IMR-90 (cell line): Measurements from ENCODE around the gene CD68. TPM values are rescaled to one million over a fixed set of nuclear protein-coding genes. Genes with fewer than 3 reads are reported as not detected.

Experiments
- ATAC-seq: fragments of 200-7000 bp; cut with Tn5 transposase; 2 replicates; pipeline ENCODE4 v1.9.1; 2020; ENCODE audit warnings: low read depth, mild to moderate bottlenecking, moderate library complexity
- BruUV-seq: library from RNA; stranded (reverse); fragments of 400-500 nt; replicated peaks from 2 replicates; lab custom pipeline; 2021; lab: Mats Ljungman, UMichigan
- CTCF ChIA-PET: fragments of 300-600 bp; formaldehyde crosslinking; extraction: SDS; loops from one replicate; lab custom pipeline; 2021; ENCODE audit warnings: antibody characterized with exemption; lab: Yijun Ruan, JAX
- POLR2A ChIA-PET: fragments of 300-600 bp; sonication (Branson Sonifier 250); formaldehyde crosslinking; loops from one replicate; lab custom pipeline; 2022; ENCODE audit warnings: antibody characterized with exemption; ENCODE audit not compliant: unreplicated experiment; lab: Charles Lee
- DNase-seq: peaks from one replicate; pipeline ENCODE4 v3.0.0; 2013
- H2AFZ ChIP-seq: replicated peaks from 2 replicates; pipeline ENCODE3; 2013; ENCODE audit warnings: low read length, mild to moderate bottlenecking; ENCODE audit not compliant: poor library complexity
- H2AK5ac ChIP-seq: 2 replicates; pipeline ENCODE4 v1.6.1; 2013; ENCODE audit warnings: low read depth, low read length, inconsistent platforms
- H2AK9ac ChIP-seq: replicated peaks from 2 replicates; pipeline ENCODE3; 2013; ENCODE audit warnings: mild to moderate bottlenecking, low read depth, low read length, moderate library complexity; ENCODE audit not compliant: poor library complexity
- H2BK120ac ChIP-seq: 2 replicates; pipeline ENCODE4 v1.6.1; 2013; ENCODE audit warnings: low read depth, low read length, inconsistent platforms
- H2BK15ac ChIP-seq: 3 replicates; pipeline ENCODE4 v1.6.1; 2013; ENCODE audit warnings: low read depth, low read length, inconsistent platforms
- H2BK20ac ChIP-seq: 2 replicates; pipeline ENCODE4 v1.6.1; 2013; ENCODE audit warnings: low read depth, mild to moderate bottlenecking, inconsistent platforms, low read length, moderate library complexity
- H2BK5ac ChIP-seq: 2 replicates; pipeline ENCODE4 v1.6.1; 2013; ENCODE audit warnings: mild to moderate bottlenecking, low read depth, low read length, inconsistent platforms; ENCODE audit not compliant: poor library complexity, severe bottlenecking
- H3K14ac ChIP-seq: replicated peaks from 2 replicates; pipeline ENCODE4 v1.6.1; 2013; ENCODE audit warnings: low read depth, low read length, inconsistent platforms
- H3K18ac ChIP-seq: 2 replicates; pipeline ENCODE4 v1.6.1; 2013; ENCODE audit warnings: low read depth, low read length, control low read depth
- H3K23ac ChIP-seq: 2 replicates; pipeline ENCODE4 v1.6.1; 2013; ENCODE audit warnings: low read depth, low read length, inconsistent platforms
- H3K27ac ChIP-seq: 2 replicates; pipeline ENCODE4 v1.5.1; 2013; ENCODE audit warnings: mild to moderate bottlenecking, control low read depth, low read length; ENCODE audit not compliant: insufficient read depth
- H3K27me3 ChIP-seq: 2 replicates; pipeline ENCODE4 v1.6.1; 2013; ENCODE audit warnings: low read length; ENCODE audit not compliant: control insufficient read depth, insufficient read depth
- H3K36me3 ChIP-seq: 2 replicates; pipeline ENCODE4 v1.6.1; 2013; ENCODE audit warnings: low read length, mixed read lengths; ENCODE audit not compliant: control insufficient read depth, insufficient read depth
- H3K4ac ChIP-seq: 2 replicates; pipeline ENCODE4 v1.6.1; 2013; ENCODE audit warnings: low read depth, low read length, inconsistent platforms
- H3K4me1 ChIP-seq: 2 replicates; pipeline ENCODE4 v1.6.1; 2013; ENCODE audit warnings: low read length, mixed read lengths; ENCODE audit not compliant: control insufficient read depth, insufficient read depth
- H3K4me2 ChIP-seq: 2 replicates; pipeline ENCODE4 v1.6.1; 2013; ENCODE audit warnings: low read depth, mild to moderate bottlenecking, control low read depth, low read length, moderate library complexity
- H3K4me3 ChIP-seq: 2 replicates; pipeline ENCODE4 v1.5.1; 2013; ENCODE audit warnings: low read depth, mild to moderate bottlenecking, control low read depth, low read length, moderate library complexity; ENCODE audit not compliant: insufficient read depth
- H3K56ac ChIP-seq: 2 replicates; pipeline ENCODE4 v1.6.1; 2013; ENCODE audit warnings: low read length, inconsistent platforms; ENCODE audit not compliant: insufficient read depth; ENCODE audit errors: extremely low read depth
- H3K79me1 ChIP-seq, 2 experiments: 2 replicates each; pipeline ENCODE4 v1.6.1; 2013; ENCODE audit warnings: low read length in 2 of 2, inconsistent platforms in 1 of 2, low read depth in 1 of 2
- H3K9ac ChIP-seq: 2 replicates; pipeline ENCODE4 v1.6.1; 2013; ENCODE audit warnings: low read depth, low read length, control low read depth
- H3K9me1 ChIP-seq: 2 replicates; pipeline ENCODE4 v1.6.1; 2013; ENCODE audit warnings: low read length, inconsistent platforms; ENCODE audit not compliant: insufficient read depth
- H3K9me3 ChIP-seq: 2 replicates; pipeline ENCODE4 v1.6.1; 2013; ENCODE audit warnings: low read length; ENCODE audit not compliant: control insufficient read depth, insufficient read depth
- H4K20me1 ChIP-seq: 2 replicates; pipeline ENCODE4 v1.6.1; 2013; ENCODE audit warnings: low read length, inconsistent platforms; ENCODE audit not compliant: insufficient read depth
- H4K5ac ChIP-seq: 2 replicates; pipeline ENCODE4 v1.6.1; 2013; ENCODE audit warnings: mild to moderate bottlenecking, low read depth, low read length, control low read depth
- H4K8ac ChIP-seq, 2 experiments: 2 replicates each; pipeline ENCODE4 v1.6.1; 2013; ENCODE audit warnings: low read depth in 2 of 2, low read length in 2 of 2, control low read depth in 1 of 2, inconsistent platforms in 1 of 2
- H4K91ac ChIP-seq: 2 replicates; pipeline ENCODE4 v1.6.1; 2013; ENCODE audit warnings: low read depth, low read length, inconsistent platforms; ENCODE audit not compliant: insufficient read depth
- BHLHE40 ChIP-seq: fragments of 150-350 bp; IDR thresholded peaks from 2 replicates; pipeline ENCODE4 v1.6.1; 2016; ENCODE audit warnings: mild to moderate bottlenecking, low read depth, low read length
- CEBPB ChIP-seq: IDR thresholded peaks from 2 replicates; pipeline ENCODE4 v1.6.1; 2012; ENCODE audit warnings: low read depth, low read length, improper control_type of control experiment
- CHD1 ChIP-seq: IDR thresholded peaks from 2 replicates; pipeline ENCODE4 v1.6.1; 2012; ENCODE audit warnings: low read depth, low read length, improper control_type of control experiment
- CTCF ChIP-seq: conservative IDR thresholded peaks from 2 replicates; pipeline ENCODE4 v1.5.1; 2012; ENCODE audit warnings: mild to moderate bottlenecking, low read depth, low read length, improper control_type of control experiment
- MAZ ChIP-seq: IDR thresholded peaks from 2 replicates; pipeline ENCODE4 v1.6.1; 2012; ENCODE audit warnings: low read depth, mild to moderate bottlenecking, low read length, improper control_type of control experiment, moderate library complexity, borderline replicate concordance
- MXI1 ChIP-seq: IDR thresholded peaks from 2 replicates; pipeline ENCODE4 v1.6.1; 2012; ENCODE audit warnings: low read depth, mild to moderate bottlenecking, low read length, moderate library complexity, borderline replicate concordance
- NFE2L2 ChIP-seq: fragments of 150-350 bp; IDR thresholded peaks from 2 replicates; pipeline ENCODE4 v1.6.1; 2016; ENCODE audit warnings: low read depth, mild to moderate bottlenecking, low read length
- POLR2A ChIP-seq: IDR thresholded peaks from 2 replicates; pipeline ENCODE4 v1.6.1; 2012; ENCODE audit warnings: mild to moderate bottlenecking, low read depth, low read length
- RAD21 ChIP-seq: IDR thresholded peaks from 2 replicates; pipeline ENCODE4 v1.6.1; 2012; ENCODE audit warnings: low read length, improper control_type of control experiment
- RCOR1 ChIP-seq: IDR thresholded peaks from 2 replicates; pipeline ENCODE4 v1.6.1; 2012; ENCODE audit warnings: mild to moderate bottlenecking, low read length, improper control_type of control experiment; ENCODE audit not compliant: insufficient replicate concordance
- RFX5 ChIP-seq: IDR thresholded peaks from 2 replicates; pipeline ENCODE4 v1.8.0; 2012; ENCODE audit warnings: low read depth, mild to moderate bottlenecking, low read length, moderate library complexity
- SMC3 ChIP-seq: fragments of 150-350 bp; IDR thresholded peaks from 2 replicates; pipeline ENCODE4 v1.6.1; 2016; ENCODE audit warnings: low read depth, mild to moderate bottlenecking, antibody characterized with exemption, low read length, moderate library complexity
- WGBS, 2 experiments: methylation state at CpG; one replicate each; pipeline versions ENCODE4 v1.1.5 to v1.1.7; 2013; ENCODE audit warnings: missing lambda C conversion rate in 2 of 2; ENCODE audit not compliant: insufficient read length in 1 of 2; ENCODE audit errors: extremely low coverage in 2 of 2; 5-methylcytosine and 5-hydroxymethylcytosine counted together
- dilution Hi-C: fragments of 300-500 bp; cut with HindIII; formaldehyde crosslinking; loops from one replicate; pipeline ENCODE4 v1.14.3; 2018; ENCODE audit warnings: low sequenced_read_pairs; ENCODE audit not compliant: unreplicated experiment
- in situ Hi-C: fragments of 300-500 bp; cut with MboI; formaldehyde crosslinking; loops from 3 replicates; pipeline ENCODE4 v1.14.3; 2019; ENCODE audit warnings: low sequenced_read_pairs, inconsistent platforms, mixed read lengths
- intact Hi-C: fragments of 100-400 bp; cut with micrococcal nuclease; formaldehyde crosslinking; loops from 2 replicates; pipeline ENCODE4 v1.10.0; 2022
- polyA plus RNA-seq, 3 experiments: library from polyadenylated mRNA; depleted of rRNA; stranded (reverse); fragments of >200 nt; gene quantifications; 2 replicates each; pipeline ENCODE4 v1.2.3, GENCODE V29; 2012; ENCODE audit warnings: low replicate concordance in 1 of 3
- total RNA-seq: library from RNA; depleted of rRNA; stranded (reverse); fragments of >200 nt; gene quantifications from 2 replicates; pipeline ENCODE4 v1.2.3, GENCODE V29; 2012
- TF ChIP-seq, protein P1 (sequence below): fragments of 150-350 bp; IDR thresholded peaks from 2 replicates; pipeline ENCODE4 v1.6.1; 2017; ENCODE audit warnings: mild to moderate bottlenecking, antibody characterized with exemption, low read length, low read depth
- TF ChIP-seq, protein P2 (sequence below): fragments of 150-350 bp; IDR thresholded peaks from 2 replicates; pipeline ENCODE4 v1.6.1; 2016; ENCODE audit warnings: low read depth, mild to moderate bottlenecking, low read length, moderate library complexity, borderline replicate concordance

Gene CD68
- total and polyA plus RNA-seq, 2 of the 4 experiments (the other 2 are of a cell fraction), result 16.0 to 43.1 TPM

DNA sequence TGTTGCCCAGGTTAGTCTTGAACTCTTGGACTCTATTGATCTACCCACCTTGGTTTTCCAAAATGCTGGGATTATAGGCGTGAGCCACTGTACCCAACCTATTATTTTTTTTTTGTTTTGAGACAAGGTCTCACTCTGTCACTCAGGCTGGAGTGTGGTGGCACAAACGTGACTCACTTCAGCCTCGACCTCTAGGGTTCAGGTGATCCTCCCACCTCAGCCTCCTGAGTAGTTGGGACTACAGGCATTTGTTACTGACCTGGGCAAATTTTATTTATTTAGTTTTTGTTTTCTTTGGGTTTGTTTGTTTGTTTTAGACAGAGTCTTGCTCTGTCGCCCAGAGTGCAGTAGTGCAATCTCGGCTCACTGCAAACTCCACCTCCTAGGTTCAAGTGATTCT lies 44.2 kb downstream of the CD68 start:
- H4K20me1 ChIP-seq, result no peaks in the 10 kb centered on the region
- no peak overlapping the region for H2AK5ac ChIP-seq
- no peak overlapping the region for H3K4me2 ChIP-seq
- H3K4me1 ChIP-seq, result peaks cover 4% of the 10 kb centered on the region; the same call in 1 of the 2 replicates
- no peak overlapping the region for H4K5ac ChIP-seq
- no peak overlapping the region for H3K56ac ChIP-seq
- H3K4me3 ChIP-seq, result no peak overlapping the region
- TF ChIP-seq, protein P1, sequence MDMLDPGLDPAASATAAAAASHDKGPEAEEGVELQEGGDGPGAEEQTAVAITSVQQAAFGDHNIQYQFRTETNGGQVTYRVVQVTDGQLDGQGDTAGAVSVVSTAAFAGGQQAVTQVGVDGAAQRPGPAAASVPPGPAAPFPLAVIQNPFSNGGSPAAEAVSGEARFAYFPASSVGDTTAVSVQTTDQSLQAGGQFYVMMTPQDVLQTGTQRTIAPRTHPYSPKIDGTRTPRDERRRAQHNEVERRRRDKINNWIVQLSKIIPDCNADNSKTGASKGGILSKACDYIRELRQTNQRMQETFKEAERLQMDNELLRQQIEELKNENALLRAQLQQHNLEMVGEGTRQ, result no peak
- TF ChIP-seq CEBPB, result no peak
- TF ChIP-seq, protein P2, sequence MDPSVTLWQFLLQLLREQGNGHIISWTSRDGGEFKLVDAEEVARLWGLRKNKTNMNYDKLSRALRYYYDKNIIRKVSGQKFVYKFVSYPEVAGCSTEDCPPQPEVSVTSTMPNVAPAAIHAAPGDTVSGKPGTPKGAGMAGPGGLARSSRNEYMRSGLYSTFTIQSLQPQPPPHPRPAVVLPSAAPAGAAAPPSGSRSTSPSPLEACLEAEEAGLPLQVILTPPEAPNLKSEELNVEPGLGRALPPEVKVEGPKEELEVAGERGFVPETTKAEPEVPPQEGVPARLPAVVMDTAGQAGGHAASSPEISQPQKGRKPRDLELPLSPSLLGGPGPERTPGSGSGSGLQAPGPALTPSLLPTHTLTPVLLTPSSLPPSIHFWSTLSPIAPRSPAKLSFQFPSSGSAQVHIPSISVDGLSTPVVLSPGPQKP, result no peak
- TF ChIP-seq POLR2A, result no peak
- TF ChIP-seq RAD21, result no peak
- no peak for TF ChIP-seq SMC3
- no peak for TF ChIP-seq CTCF
- no peak for TF ChIP-seq RCOR1
- no peak for TF ChIP-seq BHLHE40
- TF ChIP-seq MXI1, result no peak
- TF ChIP-seq CHD1, result no peak
- no peak for TF ChIP-seq RFX5
- no peak for TF ChIP-seq NFE2L2
- TF ChIP-seq MAZ, result no peak
- dilution Hi-C loops, result no loop called here
- H3K27me3 ChIP-seq, result no peaks in the 10 kb centered on the region; the same call in 1 of the 2 replicates
- intact Hi-C loops, result no loop called here
- H3K18ac ChIP-seq, result no peak overlapping the region
- ATAC-seq, result no peak
- CTCF ChIA-PET, result interaction anchor here (0.6 kb wide), 1 partner anchor 153 kb away, joined by 3 read pairs; no protein-coding TSS in a partner anchor
- no peak overlapping the region for H2BK120ac ChIP-seq
- POLR2A ChIA-PET, result no interaction called here
- peaks cover 4% of the 10 kb centered on the region for H3K36me3 ChIP-seq
- no peak overlapping the region for H4K8ac ChIP-seq
- no CpG with 5 or more reads among the region's 5 CpGs for WGBS, 2 experiments
- BruUV-seq, result no TSS peak
- no peak overlapping the region for H3K14ac ChIP-seq
- no peak overlapping the region for H2BK15ac ChIP-seq
- no peak overlapping the region for H3K9ac ChIP-seq
- H2AK9ac ChIP-seq, result no peak overlapping the region
- DNase-seq, result no peak
- no peaks in the 10 kb centered on the region for H3K9me3 ChIP-seq
- H3K79me1 ChIP-seq, result peaks cover 6 to 12% of the 10 kb centered on the region in 2 experiments
- H3K9me1 ChIP-seq, result no peaks in the 10 kb centered on the region
- no peak overlapping the region for H3K4ac ChIP-seq
- H2BK20ac ChIP-seq, result no peak overlapping the region
- H3K23ac ChIP-seq, result no peak overlapping the region
- in situ Hi-C loops, result no loop called here
- H2BK5ac ChIP-seq, result no peak overlapping the region
- no peak overlapping the region for H2AFZ ChIP-seq
- no peak overlapping the region for H3K27ac ChIP-seq
- no peak overlapping the region for H4K91ac ChIP-seq
